ENCODE results near the gene FAM72B.
"Not testable (repeated sequence)": the region's sequence is repeated elsewhere in the genome, so short reads cannot be mapped to it uniquely, and the experiment has no call there.

Gene FAM72B

DNA sequence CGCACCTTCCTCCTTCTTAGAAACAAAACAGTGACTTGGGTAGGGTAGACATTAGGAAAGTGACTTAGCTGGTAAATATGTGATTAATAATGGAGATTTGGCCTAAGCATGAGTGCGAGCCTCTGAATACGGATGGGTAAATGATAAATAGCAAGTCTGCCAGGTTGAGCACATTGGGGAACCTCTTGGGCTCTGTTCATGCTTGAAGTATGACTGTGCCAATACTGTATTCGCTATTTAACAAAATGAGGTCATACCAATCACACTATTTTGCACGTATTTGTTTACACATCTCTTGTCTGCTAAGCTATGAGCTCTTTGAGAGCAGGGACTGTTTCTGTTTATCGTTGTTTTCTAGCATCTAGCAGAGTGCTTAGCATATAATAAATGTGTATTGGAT lies 24.2 kb upstream of the FAM72B start:
- not testable (repeated sequence) for H3K4me3 ChIP-seq, H4K20me1 ChIP-seq, H3K27ac ChIP-seq, H3K9ac ChIP-seq, H3K4me1 ChIP-seq, H3K36me3 ChIP-seq, H3K9me3 ChIP-seq, H3K27me3 ChIP-seq, H3K4me2 ChIP-seq

DNA sequence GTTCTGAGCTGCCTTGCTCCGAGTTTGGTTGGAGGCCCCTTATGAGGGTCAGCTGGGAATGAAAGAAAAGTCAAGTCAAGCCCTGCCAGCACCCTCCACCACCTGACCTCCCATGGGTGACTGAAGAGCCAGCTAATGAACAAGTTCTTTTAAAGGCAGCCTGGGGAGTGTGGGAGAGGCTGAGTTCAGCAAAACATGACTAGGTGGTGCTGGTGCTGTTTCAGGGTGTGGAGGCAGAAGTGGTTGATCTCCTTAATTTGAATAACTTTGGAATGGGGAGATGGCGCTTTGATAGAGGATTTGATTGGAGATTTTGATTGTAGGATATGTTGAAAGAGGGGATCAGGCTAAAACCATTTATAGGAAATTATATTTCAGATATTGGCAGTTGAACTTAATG lies 23.2 kb upstream of the FAM72B start:
- H4K20me1 ChIP-seq, H3K4me1 ChIP-seq, H3K4me3 ChIP-seq, H3K9me3 ChIP-seq, H3K27ac ChIP-seq, H3K36me3 ChIP-seq, H3K27me3 ChIP-seq, H3K4me2 ChIP-seq, H3K9ac ChIP-seq: not testable (repeated sequence)

- H3K4me2 ChIP-seq, H3K27me3 ChIP-seq, H3K27ac ChIP-seq, H3K9me3 ChIP-seq, H3K4me1 ChIP-seq, H3K9ac ChIP-seq, H3K4me3 ChIP-seq, H4K20me1 ChIP-seq, H3K36me3 ChIP-seq: not testable (repeated sequence)
These were observed 21.9 kb upstream of the FAM72B start for GRCh38 chr1:121205786-121206711.

DNA sequence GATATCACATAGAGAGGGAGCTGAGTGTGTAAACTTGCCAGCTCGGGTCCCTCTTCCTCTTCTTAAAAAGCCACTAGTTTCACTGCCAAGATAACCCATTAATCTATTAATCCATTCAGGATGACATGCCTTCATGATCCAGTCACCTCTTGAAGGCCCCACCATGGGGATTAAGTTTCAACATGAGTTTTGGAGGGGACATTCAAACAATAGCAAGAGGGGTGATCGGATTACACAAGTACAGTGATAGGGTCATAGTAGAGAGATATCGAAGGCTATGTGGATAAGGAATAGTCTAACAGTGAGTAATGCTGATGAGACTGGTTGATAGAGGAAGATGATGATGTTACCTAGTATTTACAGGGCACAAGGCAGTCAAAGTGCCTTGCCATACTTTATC lies 18.8 kb upstream of the FAM72B start:
- not testable (repeated sequence) for H3K27ac ChIP-seq, H3K27me3 ChIP-seq, H4K20me1 ChIP-seq, H3K4me3 ChIP-seq, H3K4me2 ChIP-seq, H3K36me3 ChIP-seq, H3K9me3 ChIP-seq, H3K4me1 ChIP-seq, H3K9ac ChIP-seq

- not testable (repeated sequence) for H3K4me2 ChIP-seq, H3K4me1 ChIP-seq, H3K4me3 ChIP-seq, H3K9me3 ChIP-seq, H3K9ac ChIP-seq, H3K27ac ChIP-seq, H3K27me3 ChIP-seq, H3K36me3 ChIP-seq, H4K20me1 ChIP-seq
These were observed 17.1 kb upstream of the FAM72B start for GRCh38 chr1:121200985-121201981.

DNA sequence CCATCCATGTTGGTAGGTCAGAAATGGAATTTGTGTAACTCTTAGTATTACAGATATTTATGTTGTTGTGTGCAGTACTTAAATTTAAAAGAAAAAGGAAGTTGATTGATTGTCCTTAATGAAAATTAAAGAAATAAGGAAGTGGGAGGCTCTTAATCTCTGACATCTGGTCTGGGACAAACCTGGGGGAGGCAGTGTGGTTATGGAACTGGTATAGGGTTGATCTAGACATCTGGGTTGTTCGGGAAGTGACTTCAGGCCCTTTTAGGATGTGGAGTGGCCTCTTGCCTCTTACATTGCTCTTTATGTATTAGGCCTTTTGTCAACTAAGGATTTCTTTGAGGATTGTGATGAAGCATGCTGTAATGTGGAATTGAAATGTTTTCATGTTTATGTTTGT lies 16.1 kb upstream of the FAM72B start:
- not testable (repeated sequence) for H4K20me1 ChIP-seq, H3K4me1 ChIP-seq, H3K27me3 ChIP-seq, H3K4me3 ChIP-seq, H3K27ac ChIP-seq, H3K9me3 ChIP-seq, H3K4me2 ChIP-seq, H3K36me3 ChIP-seq, H3K9ac ChIP-seq

DNA sequence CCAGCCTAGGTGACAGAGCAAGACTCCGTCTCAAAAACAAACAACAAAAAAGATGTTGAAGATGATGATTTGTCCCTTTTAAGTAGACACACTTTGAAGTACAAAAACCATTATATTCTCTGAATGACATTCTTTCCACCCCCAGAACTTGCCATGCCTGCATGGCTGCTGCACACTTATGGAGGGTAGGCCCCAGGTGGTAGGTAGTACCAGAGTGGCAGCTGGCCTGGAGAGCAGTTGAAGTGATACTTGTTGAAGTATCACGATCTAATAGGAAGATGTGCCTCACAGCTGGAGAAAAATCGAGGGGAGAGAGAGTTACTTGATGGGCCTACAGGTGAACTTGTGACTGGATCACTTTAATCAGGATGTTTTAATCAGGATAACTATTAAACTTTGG lies 15.6 kb upstream of the FAM72B start:
- not testable (repeated sequence) for H3K27me3 ChIP-seq, H3K9ac ChIP-seq, H3K4me1 ChIP-seq, H3K4me3 ChIP-seq, H3K36me3 ChIP-seq, H3K4me2 ChIP-seq, H4K20me1 ChIP-seq, H3K9me3 ChIP-seq, H3K27ac ChIP-seq

DNA sequence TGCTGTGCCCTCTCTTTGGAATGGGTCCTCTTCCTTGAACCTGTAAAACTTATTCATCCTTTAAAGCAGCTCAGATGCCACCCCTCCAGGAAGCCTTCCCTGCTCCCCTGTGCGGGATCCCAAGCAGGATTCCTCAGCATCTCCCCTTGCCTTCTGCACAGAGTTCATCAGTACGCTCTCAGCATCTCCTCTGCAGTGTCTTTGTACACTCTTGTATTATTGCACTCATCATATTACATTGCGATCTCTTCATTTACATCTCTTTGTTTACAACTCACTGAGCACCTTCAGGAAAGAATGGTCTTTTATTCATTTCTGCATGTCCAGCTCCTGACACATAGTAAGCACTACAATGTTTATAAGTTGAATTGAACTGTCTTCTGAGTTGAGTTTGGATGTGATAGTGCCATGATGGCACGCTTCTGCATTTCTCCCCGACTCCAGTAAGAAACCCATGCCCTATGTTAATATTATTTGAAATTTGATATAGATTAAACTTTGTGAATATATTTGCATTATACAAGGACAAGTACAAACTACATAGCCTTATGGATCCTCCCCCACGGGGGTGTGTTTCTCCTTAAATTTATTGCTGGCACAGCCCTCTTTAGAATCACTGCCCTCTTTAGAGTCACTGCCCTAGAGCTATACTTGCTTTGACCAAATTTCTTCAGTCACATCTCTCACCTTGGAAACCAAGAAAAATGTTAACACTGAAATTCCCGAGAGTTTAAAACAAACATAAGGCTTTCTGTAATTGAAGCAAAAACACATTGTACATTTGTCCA lies 13.1 kb upstream of the FAM72B start:
- not testable (repeated sequence) for H3K4me1 ChIP-seq, H4K20me1 ChIP-seq, H3K4me2 ChIP-seq, H3K36me3 ChIP-seq, H3K9me3 ChIP-seq, H3K4me3 ChIP-seq, H3K27me3 ChIP-seq, H3K27ac ChIP-seq, H3K9ac ChIP-seq

- H3K36me3 ChIP-seq, H3K9me3 ChIP-seq, H3K4me3 ChIP-seq, H3K4me2 ChIP-seq, H4K20me1 ChIP-seq, H3K9ac ChIP-seq, H3K27me3 ChIP-seq, H3K27ac ChIP-seq, H3K4me1 ChIP-seq: not testable (repeated sequence)
These were observed 8.4 kb upstream of the FAM72B start for GRCh38 chr1:121192512-121192911.

DNA sequence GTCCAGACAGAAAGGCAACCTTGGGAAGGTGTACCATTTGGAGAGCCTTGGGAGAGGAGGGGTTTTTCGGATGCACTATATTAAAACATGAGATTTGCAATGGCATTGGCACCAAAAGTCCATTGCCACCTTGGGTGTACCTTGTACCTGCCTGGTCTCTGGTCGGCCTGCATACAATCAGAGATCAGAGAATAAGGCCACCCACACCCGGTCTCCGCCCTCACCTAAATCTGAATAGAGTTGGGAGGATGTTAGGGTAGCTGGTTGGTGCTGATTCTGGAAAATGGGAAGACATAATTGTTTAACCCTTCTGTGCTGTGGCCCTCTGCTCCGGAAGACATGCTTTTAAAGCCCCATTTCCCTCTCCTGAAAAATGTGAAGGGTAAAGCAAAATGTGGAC lies 3.8 kb upstream of the FAM72B start:
- H3K27me3 ChIP-seq, H3K4me1 ChIP-seq, H3K9ac ChIP-seq, H4K20me1 ChIP-seq, H3K36me3 ChIP-seq, H3K9me3 ChIP-seq, H3K27ac ChIP-seq: not testable (repeated sequence)
- Histone ChIP-seq H3K4me3 (peak overlapping the region; percentile 50), H3K4me2 (peak overlapping the region; percentile 75)

- H3K4me2 ChIP-seq, H4K20me1 ChIP-seq, H3K36me3 ChIP-seq, H3K9me3 ChIP-seq, H3K27ac ChIP-seq, H3K9ac ChIP-seq, H3K4me1 ChIP-seq, H3K27me3 ChIP-seq: not testable (repeated sequence)
- H3K4me3 ChIP-seq = 0 out of 2 replicates have a peak overlapping the region, but pooled peaks have one; percentile 46
These were observed 2.1 kb upstream of the FAM72B start for GRCh38 chr1:121186191-121186590.

DNA sequence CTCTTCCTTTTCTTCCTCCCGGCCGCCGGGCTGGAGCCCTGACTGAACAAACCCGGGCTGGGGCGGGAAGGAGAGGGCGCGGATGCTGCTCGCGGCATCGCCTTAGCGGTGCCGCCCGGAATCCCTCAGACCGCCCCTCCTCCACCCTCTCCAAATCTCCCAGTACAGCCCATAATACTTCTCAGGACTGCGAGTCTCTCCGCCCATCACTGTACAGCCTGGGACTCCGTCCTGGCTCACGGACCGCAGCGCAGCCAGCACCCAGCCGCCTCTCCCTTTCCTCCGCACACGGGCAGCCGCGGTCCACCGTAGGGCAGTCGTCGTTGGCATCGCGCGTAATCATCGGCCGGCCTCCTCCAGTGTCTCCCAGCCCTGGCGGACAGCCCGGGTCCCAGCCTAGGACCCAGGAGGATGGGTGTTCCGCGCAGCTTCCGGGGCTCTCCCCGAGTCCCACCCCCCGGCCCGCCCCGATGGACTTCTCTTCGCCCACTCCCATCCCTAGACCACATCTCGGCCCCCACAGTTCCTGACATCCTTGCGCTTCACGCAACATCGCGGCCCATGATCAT lies 1.1 kb upstream of the FAM72B start:
- H4K20me1 ChIP-seq, H3K9me3 ChIP-seq, H3K4me1 ChIP-seq, H3K9ac ChIP-seq, H3K27me3 ChIP-seq, H3K27ac ChIP-seq, H3K4me2 ChIP-seq, H3K36me3 ChIP-seq: not testable (repeated sequence)
- peak overlapping the region; percentile 62 for H3K4me3 ChIP-seq

DNA sequence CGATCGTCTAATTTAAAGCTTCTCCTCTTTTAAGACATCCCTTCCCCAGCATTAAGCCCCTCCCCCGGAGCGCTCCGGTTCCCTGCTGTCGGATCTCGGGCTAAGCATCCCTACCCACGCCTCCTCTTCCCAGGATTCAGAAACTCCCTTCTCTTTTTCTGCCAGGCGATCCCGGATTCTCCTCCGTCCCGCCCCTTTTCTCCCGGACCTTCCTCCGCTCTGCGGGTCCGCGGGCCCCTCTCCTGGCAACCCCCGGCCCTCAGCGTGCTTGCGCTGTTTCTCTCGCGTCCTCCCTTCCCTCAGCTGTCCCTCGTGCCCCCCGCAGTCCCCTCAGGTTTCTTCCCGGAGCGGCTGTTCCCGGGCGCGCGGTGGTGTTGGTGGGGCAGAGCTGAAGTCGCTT lies 273 bp downstream of the FAM72B start:
- Histone ChIP-seq H3K4me2 (peak overlapping the region; percentile 55), H3K4me3 (peak overlapping the region; percentile 66)
- H4K20me1 ChIP-seq, H3K27me3 ChIP-seq, H3K9ac ChIP-seq, H3K4me1 ChIP-seq, H3K36me3 ChIP-seq, H3K9me3 ChIP-seq, H3K27ac ChIP-seq: not testable (repeated sequence)

- not testable (repeated sequence) for H3K9ac ChIP-seq, H3K4me3 ChIP-seq, H3K9me3 ChIP-seq, H3K27ac ChIP-seq, H3K36me3 ChIP-seq, H3K4me1 ChIP-seq, H3K4me2 ChIP-seq, H4K20me1 ChIP-seq, H3K27me3 ChIP-seq
These were observed 5.9 kb downstream of the FAM72B start for GRCh38 chr1:121178197-121178596.
